Suprapubic skin (tissue), 3 donors: ENCODE measurements around the gene ANKRD63.

Experiments
- EP300 ChIP-seq: sonication (generic); formaldehyde crosslinking; IDR thresholded peaks from one replicate; pipeline ENCODE4 v1.6.1; 2017; ENCODE audit warnings: antibody characterized with exemption
- POLR2A ChIP-seq, 2 donors: fragments of 450-650 bp; IDR thresholded peaks; one replicate each; pipeline ENCODE4 v1.6.1; 2017; ENCODE audit warnings: antibody characterized with exemption in 2 of 2, mild to moderate bottlenecking in 2 of 2, moderate library complexity in 2 of 2
- TF ChIP-seq, protein P1 (sequence below), 2 donors: fragments of 200-600 bp in 1 of 2; fragments of 450-650 bp in 1 of 2; sonication (generic) in 1 of 2; IDR thresholded peaks; one replicate each; pipeline ENCODE4 v1.5.1; 2016 to 2019; ENCODE audit warnings: antibody characterized with exemption in 2 of 2, mild to moderate bottlenecking in 1 of 2, moderate library complexity in 1 of 2

DNA sequence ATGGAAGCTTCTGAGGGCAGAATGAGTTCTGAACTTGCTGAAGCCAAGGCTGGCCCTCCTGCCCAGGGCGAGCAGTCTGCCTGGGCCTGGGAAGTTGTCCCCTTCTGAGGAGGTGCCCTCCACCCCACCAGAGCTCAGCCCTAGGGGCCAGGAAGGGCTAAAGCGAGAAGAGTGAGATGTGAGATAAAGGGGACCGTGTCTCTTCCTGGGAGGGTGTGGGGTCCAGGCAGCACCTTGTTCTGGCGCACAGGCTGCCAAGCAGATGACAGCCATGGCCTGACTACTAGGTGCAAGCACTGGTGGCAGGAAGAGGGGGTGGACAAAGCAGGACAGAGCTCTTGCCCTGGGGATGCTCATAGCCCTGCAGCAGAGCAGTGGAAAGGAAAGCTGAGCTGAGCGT is 40.3 kb downstream of the ANKRD63 start:
- TF ChIP-seq, protein P1, sequence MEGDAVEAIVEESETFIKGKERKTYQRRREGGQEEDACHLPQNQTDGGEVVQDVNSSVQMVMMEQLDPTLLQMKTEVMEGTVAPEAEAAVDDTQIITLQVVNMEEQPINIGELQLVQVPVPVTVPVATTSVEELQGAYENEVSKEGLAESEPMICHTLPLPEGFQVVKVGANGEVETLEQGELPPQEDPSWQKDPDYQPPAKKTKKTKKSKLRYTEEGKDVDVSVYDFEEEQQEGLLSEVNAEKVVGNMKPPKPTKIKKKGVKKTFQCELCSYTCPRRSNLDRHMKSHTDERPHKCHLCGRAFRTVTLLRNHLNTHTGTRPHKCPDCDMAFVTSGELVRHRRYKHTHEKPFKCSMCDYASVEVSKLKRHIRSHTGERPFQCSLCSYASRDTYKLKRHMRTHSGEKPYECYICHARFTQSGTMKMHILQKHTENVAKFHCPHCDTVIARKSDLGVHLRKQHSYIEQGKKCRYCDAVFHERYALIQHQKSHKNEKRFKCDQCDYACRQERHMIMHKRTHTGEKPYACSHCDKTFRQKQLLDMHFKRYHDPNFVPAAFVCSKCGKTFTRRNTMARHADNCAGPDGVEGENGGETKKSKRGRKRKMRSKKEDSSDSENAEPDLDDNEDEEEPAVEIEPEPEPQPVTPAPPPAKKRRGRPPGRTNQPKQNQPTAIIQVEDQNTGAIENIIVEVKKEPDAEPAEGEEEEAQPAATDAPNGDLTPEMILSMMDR (IDR thresholded peaks at IDR 0.05): no peak
- no peak for TF ChIP-seq EP300
- TF ChIP-seq POLR2A (IDR thresholded peaks at IDR 0.05): no peak
